ENCODE data around the gene CCDC9. TPM values are rescaled to one million over a fixed set of nuclear protein-coding genes. Genes with fewer than 3 reads are reported as not detected.

The CCDC9 gene
- total and polyA plus RNA-seq, 2 of the 13 experiments (the other 11 are each of a cell fraction or from before 2014, with no cell fraction given), result 2.9 to 6.3 TPM

GRCh38 chr19:47257411-47258169, 1.3 kb downstream of the CCDC9 start (continued):
- TF ChIP-seq TAF1 (CRISPR knock-in tag; IDR thresholded peaks at IDR 0.05) (peak; percentile 56), PAWR (CRISPR knock-in tag; IDR thresholded peaks at IDR 0.05; ENCODE audit: borderline replicate concordance) (no peak), ZNF138 (CRISPR knock-in tag; IDR thresholded peaks at IDR 0.05; ENCODE audit: low read depth) (0 out of 2 replicates have a peak, but pooled peaks have one; percentile 44), SOX6 (IDR thresholded peaks at IDR 0.05) (no peak), SOX6 (CRISPR knock-in tag; IDR thresholded peaks at IDR 0.05) (peak; percentile 32; the same call in 1 of the 2 replicates), MYC (CRISPR knock-in tag; IDR thresholded peaks at IDR 0.05; ENCODE audit: borderline replicate concordance) (peak; percentile 17; the same call in 1 of the 2 replicates), HIVEP1 (CRISPR knock-in tag; IDR thresholded peaks at IDR 0.05) (peak; percentile 32; the same call in 1 of the 2 replicates), XBP1 (CRISPR knock-in tag; IDR thresholded peaks at IDR 0.05) (no peak), SYNCRIP (IDR thresholded peaks at IDR 0.05; ENCODE audit: insufficient read depth, low read depth, low read length) (no peak), MXD4 (CRISPR knock-in tag; IDR thresholded peaks at IDR 0.05) (0 out of 2 replicates have a peak, but pooled peaks have one; percentile 41), ELF1 (CRISPR knock-in tag; IDR thresholded peaks at IDR 0.05) (peak; percentile 56; the same call in 1 of the 2 replicates), ZNF713 (CRISPR knock-in tag; IDR thresholded peaks at IDR 0.05) (no peak), ZNF792 (CRISPR knock-in tag; IDR thresholded peaks at IDR 0.05) (0 out of 2 replicates have a peak, but pooled peaks have one; percentile 28), RBM39 (IDR thresholded peaks at IDR 0.05; ENCODE audit: low read depth, low read length, poor library complexity, severe bottlenecking) (peak; percentile 47), POLR2AphosphoS5 (IDR thresholded peaks at IDR 0.05; ENCODE audit: low read depth, low read length) (peak; percentile 68), ZNF333 (CRISPR knock-in tag; IDR thresholded peaks at IDR 0.05; ENCODE audit: borderline replicate concordance) (no peak), ZNF589 (CRISPR knock-in tag; conservative IDR thresholded peaks at IDR 0.05) (no peak), ZNF772 (CRISPR knock-in tag; IDR thresholded peaks at IDR 0.05) (peak; percentile 57; the same call in 1 of the 2 replicates), GATAD1 (CRISPR knock-in tag; IDR thresholded peaks at IDR 0.05) (no peak), HOXA5 (CRISPR knock-in tag; IDR thresholded peaks at IDR 0.05) (peak; percentile 72; the same call in 1 of the 2 replicates), ZFX (CRISPR knock-in tag; IDR thresholded peaks at IDR 0.05; ENCODE audit: low read depth) (peak; percentile 57), HMG20A (CRISPR knock-in tag; IDR thresholded peaks at IDR 0.05; ENCODE audit: borderline replicate concordance) (no peak), ZNF343 (CRISPR knock-in tag; IDR thresholded peaks at IDR 0.05) (no peak)
- TF ChIP-seq, protein P1, sequence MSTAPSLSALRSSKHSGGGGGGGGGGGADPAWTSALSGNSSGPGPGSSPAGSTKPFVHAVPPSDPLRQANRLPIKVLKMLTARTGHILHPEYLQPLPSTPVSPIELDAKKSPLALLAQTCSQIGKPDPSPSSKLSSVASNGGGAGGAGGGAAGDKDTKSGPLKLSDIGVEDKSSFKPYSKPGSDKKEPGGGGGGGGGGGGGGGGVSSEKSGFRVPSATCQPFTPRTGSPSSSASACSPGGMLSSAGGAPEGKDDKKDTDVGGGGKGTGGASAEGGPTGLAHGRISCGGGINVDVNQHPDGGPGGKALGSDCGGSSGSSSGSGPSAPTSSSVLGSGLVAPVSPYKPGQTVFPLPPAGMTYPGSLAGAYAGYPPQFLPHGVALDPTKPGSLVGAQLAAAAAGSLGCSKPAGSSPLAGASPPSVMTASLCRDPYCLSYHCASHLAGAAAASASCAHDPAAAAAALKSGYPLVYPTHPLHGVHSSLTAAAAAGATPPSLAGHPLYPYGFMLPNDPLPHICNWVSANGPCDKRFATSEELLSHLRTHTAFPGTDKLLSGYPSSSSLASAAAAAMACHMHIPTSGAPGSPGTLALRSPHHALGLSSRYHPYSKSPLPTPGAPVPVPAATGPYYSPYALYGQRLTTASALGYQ (CRISPR knock-in tag; IDR thresholded peaks at IDR 0.05), result 0 out of 2 replicates have a peak, but pooled peaks have one; percentile 22
- TF ChIP-seq, protein P2, sequence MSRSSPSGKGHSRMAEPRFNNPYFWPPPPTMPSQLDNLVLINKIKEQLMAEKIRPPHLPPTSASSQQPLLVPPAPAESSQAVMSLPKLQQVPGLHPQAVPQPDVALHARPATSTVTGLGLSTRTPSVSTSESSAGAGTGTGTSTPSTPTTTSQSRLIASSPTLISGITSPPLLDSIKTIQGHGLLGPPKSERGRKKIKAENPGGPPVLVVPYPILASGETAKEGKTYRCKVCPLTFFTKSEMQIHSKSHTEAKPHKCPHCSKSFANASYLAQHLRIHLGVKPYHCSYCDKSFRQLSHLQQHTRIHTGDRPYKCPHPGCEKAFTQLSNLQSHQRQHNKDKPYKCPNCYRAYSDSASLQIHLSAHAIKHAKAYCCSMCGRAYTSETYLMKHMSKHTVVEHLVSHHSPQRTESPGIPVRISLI (CRISPR knock-in tag; IDR thresholded peaks at IDR 0.05; ENCODE audit: borderline replicate concordance), result peak; percentile 83
- TF ChIP-seq, protein P3, sequence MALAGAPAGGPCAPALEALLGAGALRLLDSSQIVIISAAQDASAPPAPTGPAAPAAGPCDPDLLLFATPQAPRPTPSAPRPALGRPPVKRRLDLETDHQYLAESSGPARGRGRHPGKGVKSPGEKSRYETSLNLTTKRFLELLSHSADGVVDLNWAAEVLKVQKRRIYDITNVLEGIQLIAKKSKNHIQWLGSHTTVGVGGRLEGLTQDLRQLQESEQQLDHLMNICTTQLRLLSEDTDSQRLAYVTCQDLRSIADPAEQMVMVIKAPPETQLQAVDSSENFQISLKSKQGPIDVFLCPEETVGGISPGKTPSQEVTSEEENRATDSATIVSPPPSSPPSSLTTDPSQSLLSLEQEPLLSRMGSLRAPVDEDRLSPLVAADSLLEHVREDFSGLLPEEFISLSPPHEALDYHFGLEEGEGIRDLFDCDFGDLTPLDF (CRISPR knock-in tag; IDR thresholded peaks at IDR 0.05), result 0 out of 2 replicates have a peak, but pooled peaks have one; percentile 45
